Activated CD4-positive, alpha-beta T cell treated with anti-CD3 and anti-CD28 coated beads for 24 hours (primary cell): ENCODE data around the gene VPS13C.
"Not testable (repeated sequence)": the region's sequence is repeated elsewhere in the genome, so short reads cannot be mapped to it uniquely, and the experiment has no call there.

Experiments
- DNase-seq, 2 donors: peaks; one replicate each; pipeline ENCODE4 v3.0.0-alpha.2; 2020; ENCODE audit warnings: low read depth in 2 of 2

The VPS13C gene

DNA sequence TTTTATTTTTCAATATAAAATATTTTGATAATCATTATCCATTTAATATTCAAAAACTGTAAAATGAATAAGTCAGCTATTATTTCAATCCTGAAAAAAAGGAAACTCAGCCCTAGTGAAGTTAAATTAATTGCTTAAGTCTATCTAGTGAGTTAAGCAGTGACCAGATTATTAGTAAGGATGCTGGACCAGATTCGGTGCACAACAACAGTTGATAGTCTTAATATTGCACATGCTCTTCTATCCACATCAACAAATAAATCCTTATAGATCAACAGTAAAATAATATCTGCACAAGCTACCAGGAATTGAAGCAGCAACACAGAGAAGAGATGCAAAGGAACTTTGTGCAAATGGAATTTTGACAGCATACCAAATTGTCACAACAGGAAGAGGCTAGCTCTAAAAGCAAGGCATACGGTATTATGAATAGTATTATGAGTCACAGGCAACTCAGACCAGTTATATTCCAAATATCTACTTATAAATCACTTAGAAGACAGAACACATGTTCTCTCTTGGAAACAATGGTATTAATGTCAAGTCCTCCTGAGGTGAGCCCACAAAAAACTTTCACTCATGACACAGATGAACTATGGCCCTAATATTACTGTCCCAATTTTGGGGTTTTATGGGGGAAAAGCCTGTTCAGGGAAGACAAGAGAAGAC lies 24.9 kb downstream of the VPS13C start:
- no peak for DNase-seq

GRCh38 chr15:62027916-62028315 lies 32.3 kb downstream of the VPS13C start:
- no peak for DNase-seq

GRCh38 chr15:62027263-62027565 lies 33.0 kb downstream of the VPS13C start:
- no peak for DNase-seq

DNA sequence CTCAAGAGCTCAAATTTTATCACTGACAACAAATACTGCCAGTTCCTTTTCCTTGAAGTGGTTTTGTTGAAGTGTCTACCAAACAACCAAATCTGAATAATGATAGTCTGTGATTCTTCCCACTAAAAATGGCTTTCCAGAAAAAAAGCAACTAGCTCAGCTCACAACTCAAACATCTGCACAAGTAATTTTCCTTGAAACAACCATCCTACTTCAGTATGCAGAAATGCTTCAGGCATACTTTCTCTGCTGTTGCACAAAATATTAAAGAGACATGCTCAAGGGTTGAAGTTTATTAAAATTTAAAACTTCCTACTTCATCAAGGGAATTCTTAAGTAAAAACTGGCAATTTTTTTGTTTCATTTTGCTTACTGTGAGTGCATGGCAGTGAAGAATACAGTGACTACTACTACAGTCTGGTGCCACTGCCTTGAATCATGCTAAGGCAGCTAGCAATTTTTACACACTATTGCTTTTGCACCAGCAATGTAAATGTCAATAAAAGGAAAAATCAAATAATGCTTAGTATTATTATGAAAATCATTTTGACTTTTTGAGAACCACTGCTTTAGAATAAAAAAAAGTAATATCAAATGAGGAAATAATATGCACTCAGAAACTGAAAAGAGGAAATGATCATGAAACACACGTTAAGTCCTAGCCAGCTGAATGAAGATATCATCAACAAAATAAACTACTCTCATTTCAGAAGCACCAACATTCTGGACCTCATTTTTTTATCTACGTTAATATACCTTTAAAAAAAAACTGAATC lies 33.6 kb downstream of the VPS13C start:
- no peak for DNase-seq

GRCh38 chr15:62021991-62022600 lies 38.2 kb downstream of the VPS13C start:
- no peak for DNase-seq

GRCh38 chr15:62020576-62021160 lies 39.6 kb downstream of the VPS13C start:
- no peak for DNase-seq

GRCh38 chr15:62005354-62005753 lies 54.9 kb downstream of the VPS13C start:
- DNase-seq, result not testable (repeated sequence)

DNA sequence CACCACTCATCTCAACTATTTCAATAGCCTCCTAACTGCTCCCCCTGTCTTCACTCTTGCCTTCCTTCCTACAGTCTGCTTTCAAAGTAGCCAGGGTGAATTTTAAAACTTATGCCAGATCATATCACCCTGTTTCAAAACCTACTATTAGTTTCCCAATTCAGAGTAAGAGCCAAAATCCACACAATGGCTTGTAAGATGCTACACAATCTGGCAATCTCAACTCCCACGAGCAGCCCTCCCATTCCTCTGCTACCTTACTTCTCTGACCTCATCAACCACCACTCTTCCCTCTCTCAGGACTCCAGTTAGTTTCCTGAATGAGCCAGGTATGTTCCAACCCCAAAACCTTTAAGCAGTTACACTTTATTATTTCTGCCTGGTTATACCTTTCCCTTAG lies 62.5 kb downstream of the VPS13C start:
- no peak for DNase-seq

DNA sequence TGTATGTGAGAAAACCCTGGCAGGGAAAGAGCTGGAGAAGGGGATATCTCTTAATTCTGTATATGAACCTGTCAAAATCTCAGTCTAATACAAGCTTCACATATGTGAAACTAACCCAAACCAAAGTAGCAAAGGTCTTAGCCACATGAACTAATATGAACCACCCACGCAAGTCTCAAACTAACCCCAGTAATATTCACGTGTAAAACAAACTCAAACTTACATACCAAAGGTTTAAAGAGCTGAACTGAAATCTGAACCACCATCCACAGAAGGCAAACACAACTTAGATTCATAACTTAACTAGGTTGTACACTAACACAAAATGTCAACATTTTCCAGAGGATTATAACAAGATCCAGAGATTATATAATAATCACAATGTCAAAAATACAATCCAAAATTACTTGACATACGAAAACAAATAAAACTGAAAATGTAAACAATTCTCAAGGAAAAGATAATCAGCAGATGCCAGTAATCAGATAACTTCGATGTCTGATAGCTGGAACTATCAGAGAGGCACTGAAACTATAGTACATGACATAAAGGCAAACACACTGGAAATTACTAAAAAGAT lies 64.1 kb downstream of the VPS13C start:
- no peak for DNase-seq

GRCh38 chr15:61994216-61994615 lies 66.0 kb downstream of the VPS13C start:
- no peak for DNase-seq

DNA sequence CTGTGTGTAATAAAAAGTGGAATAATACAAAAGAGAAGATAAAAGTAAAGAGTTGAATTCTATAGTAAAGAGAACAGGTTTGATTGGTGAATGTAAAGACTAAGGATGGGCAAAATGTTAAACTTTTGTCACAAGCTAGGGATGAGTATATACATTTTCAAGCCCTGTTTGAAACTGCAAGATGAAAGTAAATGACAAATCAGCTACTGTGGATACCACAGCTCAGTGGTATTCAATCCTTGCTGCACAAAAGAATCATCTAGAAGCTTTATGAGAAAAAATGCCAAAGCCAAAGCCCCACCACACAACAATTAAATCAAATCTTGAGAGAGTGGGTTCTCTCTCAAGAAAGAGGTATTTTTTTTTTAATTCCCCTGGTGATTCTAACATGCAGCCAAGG lies 67.7 kb downstream of the VPS13C start:
- DNase-seq, result no peak

GRCh38 chr15:61989667-61990066 lies 70.6 kb downstream of the VPS13C start:
- no peak for DNase-seq

- no peak for DNase-seq
Observed at GRCh38 chr15:61987824-61988223, 72.4 kb downstream of the VPS13C start.

- no peak for DNase-seq
Observed at GRCh38 chr15:61983081-61983480, 77.2 kb downstream of the VPS13C start.

DNA sequence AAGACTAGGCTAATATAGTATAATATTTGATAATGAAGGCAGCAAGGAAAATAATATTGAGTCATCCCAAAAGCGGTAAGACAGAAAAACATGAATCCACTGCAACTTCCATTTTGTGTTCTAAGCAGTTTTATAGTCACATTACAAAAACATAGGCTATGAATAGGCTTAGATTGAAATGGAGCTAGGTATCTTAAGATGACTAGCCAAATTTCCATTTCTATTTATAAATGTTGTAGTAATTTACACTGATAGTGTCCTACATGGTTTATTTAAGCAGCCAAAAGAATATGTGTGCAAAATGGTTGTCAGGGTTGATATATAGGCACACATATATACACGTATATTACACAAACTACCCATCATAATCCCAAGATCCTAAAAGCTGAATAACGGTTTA lies 82.0 kb downstream of the VPS13C start:
- no peak for DNase-seq

DNA sequence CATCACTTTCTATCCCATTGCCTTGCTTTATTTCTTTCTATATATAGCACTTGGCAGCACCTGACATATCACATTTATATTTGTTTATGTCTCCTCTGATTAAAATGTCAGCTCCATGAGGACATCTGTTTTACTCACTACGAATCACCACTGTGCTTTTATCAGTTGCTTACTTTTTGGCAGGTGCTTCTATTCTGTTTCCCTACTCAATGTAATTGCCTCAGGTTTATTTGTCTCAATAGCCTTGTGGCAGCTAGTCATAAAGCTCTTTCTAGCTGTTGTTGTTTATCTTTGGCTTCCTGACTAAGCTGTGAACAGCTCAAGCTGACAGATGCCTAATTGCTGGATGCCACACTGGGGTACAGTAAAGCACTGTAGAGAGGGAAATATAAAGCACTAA lies 85.5 kb downstream of the VPS13C start:
- no peak for DNase-seq

DNA sequence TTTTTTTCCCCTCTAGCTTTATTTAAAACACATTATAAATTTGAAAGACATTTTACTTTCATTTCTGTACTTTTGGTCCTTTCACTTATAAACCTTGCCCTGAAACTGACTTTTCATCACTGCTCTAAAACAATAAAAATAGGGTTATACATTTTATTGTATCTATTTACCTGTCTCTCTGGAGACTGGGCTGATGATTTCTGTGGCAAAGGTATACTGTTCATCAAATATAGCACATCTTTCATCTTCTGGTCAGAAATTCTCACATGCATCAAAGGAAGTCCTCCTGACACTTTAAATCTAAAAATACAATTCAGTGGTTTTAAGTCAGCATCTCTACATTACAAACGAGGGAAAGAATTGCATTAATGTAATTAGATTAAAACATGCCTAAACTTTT lies 86.1 kb downstream of the VPS13C start:
- DNase-seq, result no peak

- DNase-seq, result no peak
Observed at GRCh38 chr15:61951949-61952348, 108.3 kb downstream of the VPS13C start.

DNA sequence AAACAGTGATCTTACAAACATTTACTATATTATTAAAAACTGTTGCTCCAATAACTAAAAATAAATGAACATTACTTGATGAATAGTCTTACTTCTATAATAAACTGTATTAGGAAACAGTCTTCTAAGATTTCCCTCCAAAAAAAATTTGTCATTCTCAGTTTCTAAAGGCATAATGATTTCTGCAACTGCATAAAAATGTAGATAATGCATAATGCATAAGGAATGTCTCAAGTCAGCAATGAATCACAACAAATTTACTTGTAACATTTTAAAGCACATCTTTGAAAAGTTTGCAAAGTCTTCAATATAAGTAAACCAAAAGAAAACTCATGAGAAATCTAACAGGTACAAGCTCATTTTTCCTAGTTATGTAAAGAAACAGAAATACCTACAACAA lies 113.5 kb downstream of the VPS13C start:
- no peak for DNase-seq

- DNase-seq, result no peak
Observed at GRCh38 chr15:61943992-61944391, 116.3 kb downstream of the VPS13C start.

GRCh38 chr15:61938249-61938648 lies 122.0 kb downstream of the VPS13C start:
- DNase-seq, result no peak

GRCh38 chr15:61936528-61937195 lies 123.6 kb downstream of the VPS13C start:
- no peak for DNase-seq
